Thyroid gland (tissue), 4 donors: Measurements from ENCODE around the gene TLR7. TPM values are rescaled to one million over a fixed set of nuclear protein-coding genes. Genes with fewer than 3 reads are reported as not detected.

Experiments
- DNase-seq, 2 donors: peaks; one replicate each; pipeline ENCODE4 v3.0.0-alpha.2; 2019
- H3K27ac ChIP-seq, 3 donors: fragments of 200-600 bp; sonication (generic); 1 replicate in 2 of 3; 2 replicates in 1 of 3; pipeline ENCODE4 v1.5.1; 2016 to 2019; ENCODE audit warnings: mild to moderate bottlenecking in 1 of 3, moderate library complexity in 1 of 3
- H3K27me3 ChIP-seq: fragments of 200-600 bp; sonication (generic); one replicate; pipeline ENCODE4 v1.5.1; 2019
- H3K36me3 ChIP-seq, 2 donors: fragments of 200-600 bp; sonication (generic); one replicate each; pipeline ENCODE4 v1.5.1; 2016 to 2019
- H3K4me1 ChIP-seq, 2 donors: fragments of 200-600 bp; sonication (generic); one replicate each; pipeline ENCODE4 v1.5.1; 2017 to 2019
- H3K4me3 ChIP-seq, 3 donors: fragments of 200-600 bp; sonication (generic); replicated peaks in 1 of 3; 1 replicate in 2 of 3; 2 replicates in 1 of 3; pipeline ENCODE4 v1.5.1; 2016; ENCODE audit warnings: mild to moderate bottlenecking in 1 of 3
- H3K9me3 ChIP-seq: fragments of 200-600 bp; sonication (generic); one replicate; pipeline ENCODE4 v1.5.1; 2017
- CTCF ChIP-seq, 6 experiments: fragments of 200-600 bp in 3 of 6; fragments of 450-650 bp in 3 of 6; sonication (generic) in 3 of 6; IDR thresholded peaks; one replicate each; pipeline ENCODE4 v1.5.1; 2016 to 2019; ENCODE audit warnings: antibody characterized with exemption in 6 of 6, mild to moderate bottlenecking in 2 of 6, inconsistent platforms in 1 of 6, moderate library complexity in 1 of 6
- POLR2A ChIP-seq, 2 donors: fragments of 450-650 bp; IDR thresholded peaks; one replicate each; pipeline ENCODE4 v1.6.1; 2017; ENCODE audit warnings: antibody characterized with exemption in 2 of 2, mild to moderate bottlenecking in 2 of 2, moderate library complexity in 1 of 2
- WGBS, 2 donors: methylation state at CpG; one replicate each; pipeline ENCODE4 v1.1.5; 2017; 5-methylcytosine and 5-hydroxymethylcytosine counted together
- intact Hi-C: fragments of 100-400 bp; cut with DNase I; formaldehyde crosslinking; loops from one replicate; pipeline ENCODE4 v1.15.1; 2023
- total RNA-seq, 4 donors: library from RNA; depleted of rRNA; stranded (reverse); fragments of >200 nt; gene quantifications; one replicate each; pipeline ENCODE4 v1.2.3, GENCODE V29; 2016

TLR7 gene
- total RNA-seq, 4 donors from 2014 or later = 0.54 to 0.67 (median 0.60) TPM

- no peaks in the 10 kb centered on the region for H3K9me3 ChIP-seq
- WGBS, 2 donors = 87 to 95% methylated on average over 8 of the region's 8 CpGs
- TF ChIP-seq POLR2A (IDR thresholded peaks at IDR 0.05) (no peak), CTCF (IDR thresholded peaks at IDR 0.05) (no peak)
- H3K4me3 ChIP-seq = no peak overlapping the region
- no peaks in the 10 kb centered on the region for H3K4me1 ChIP-seq
- intact Hi-C loops = no loop called here
- H3K27ac ChIP-seq = no peak overlapping the region
- H3K36me3 ChIP-seq = no peaks in the 10 kb centered on the region
- no peak for DNase-seq
- H3K27me3 ChIP-seq = no peaks in the 10 kb centered on the region
Measured at GRCh38 chrX:12825801-12826200, 41.1 kb upstream of the TLR7 start.

- Histone ChIP-seq H3K27ac (no peak overlapping the region), H3K4me3 (no peak overlapping the region), H3K36me3 (no peaks in the 10 kb centered on the region), H3K4me1 (no peaks in the 10 kb centered on the region), H3K9me3 (no peaks in the 10 kb centered on the region), H3K27me3 (no peaks in the 10 kb centered on the region)
- intact Hi-C loops = no loop called here
- no peak for DNase-seq
- TF ChIP-seq POLR2A (IDR thresholded peaks at IDR 0.05) (no peak), CTCF (IDR thresholded peaks at IDR 0.05) (no peak)
- 94 to 100% methylated on average over 2 of the region's 2 CpGs for WGBS, 2 donors
Measured at GRCh38 chrX:12843061-12843667, 23.7 kb upstream of the TLR7 start.

GRCh38 chrX:12843668-12844279 lies 23.1 kb upstream of the TLR7 start:
- intact Hi-C loops = no loop called here
- H3K27ac ChIP-seq = no peak overlapping the region
- TF ChIP-seq CTCF (IDR thresholded peaks at IDR 0.05) = no peak
- TF ChIP-seq POLR2A (IDR thresholded peaks at IDR 0.05) = no peak
- WGBS, 2 donors = 38 to 46% methylated on average over 6 of the region's 6 CpGs
- H3K9me3 ChIP-seq = no peaks in the 10 kb centered on the region
- no peaks in the 10 kb centered on the region for H3K36me3 ChIP-seq
- no peaks in the 10 kb centered on the region for H3K4me1 ChIP-seq
- DNase-seq = no peak
- no peaks in the 10 kb centered on the region for H3K27me3 ChIP-seq
- no peak overlapping the region for H3K4me3 ChIP-seq

- WGBS, 2 donors = 60 to 70% methylated on average over 3 of the region's 3 CpGs
- Histone ChIP-seq H3K36me3 (no peaks in the 10 kb centered on the region), H3K27ac (no peak overlapping the region), H3K9me3 (no peaks in the 10 kb centered on the region), H3K4me3 (no peak overlapping the region), H3K27me3 (no peaks in the 10 kb centered on the region), H3K4me1 (no peaks in the 10 kb centered on the region)
- TF ChIP-seq CTCF (IDR thresholded peaks at IDR 0.05) = no peak
- intact Hi-C loops = no loop called here
- DNase-seq = no peak
Measured at GRCh38 chrX:12844319-12844718, 22.6 kb upstream of the TLR7 start.

- Histone ChIP-seq H3K27ac (no peak overlapping the region), H3K4me3 (no peak overlapping the region), H3K36me3 (no peaks in the 10 kb centered on the region), H3K4me1 (no peaks in the 10 kb centered on the region), H3K9me3 (no peaks in the 10 kb centered on the region), H3K27me3 (no peaks in the 10 kb centered on the region)
- intact Hi-C loops = no loop called here
- DNase-seq = no peak
- WGBS, 2 donors = 62 to 67% methylated on average over 6 to 7 of the region's 7 CpGs
- no peak for TF ChIP-seq CTCF (IDR thresholded peaks at IDR 0.05)
- TF ChIP-seq POLR2A (IDR thresholded peaks at IDR 0.05) = no peak
Measured at GRCh38 chrX:12865359-12865758, 1.5 kb upstream of the TLR7 start.
